Activated CD4-positive, alpha-beta T cell treated with anti-CD3 and anti-CD28 coated beads, Interleukin-10, Interleukin-2, amounts not matched to agents 100 ng/mL and 50 ng/mL, durations not matched to agents 16 hours and 8 hours (primary cell): ENCODE measurements around the gene TMEM178B.
A peak's percentile ranks its signal among the peaks of the same experiment; 100 is the strongest.
"Not testable (repeated sequence)": the region's sequence is repeated elsewhere in the genome, so short reads cannot be mapped to it uniquely, and the experiment has no call there.

Experiments used
- DNase-seq: peaks from one replicate; pipeline ENCODE4 v3.0.0-alpha.2; 2020

The TMEM178B gene

GRCh38 chr7:141074162-141074991 is 513 bp downstream of the TMEM178B start:
- DNase-seq: peak; percentile 35

- DNase-seq: no peak
Measured at GRCh38 chr7:141074997-141075396, 1.1 kb downstream of the TMEM178B start.

- DNase-seq: no peak
Measured at GRCh38 chr7:141076377-141076776, 2.5 kb downstream of the TMEM178B start.

GRCh38 chr7:141079219-141079618 is 5.4 kb downstream of the TMEM178B start:
- no peak for DNase-seq

- DNase-seq: not testable (repeated sequence)
Measured at GRCh38 chr7:141089490-141089889, 15.6 kb downstream of the TMEM178B start.

GRCh38 chr7:141094336-141095070 is 20.6 kb downstream of the TMEM178B start:
- no peak for DNase-seq

GRCh38 chr7:141097430-141097829 is 23.6 kb downstream of the TMEM178B start:
- DNase-seq: peak; percentile 4

GRCh38 chr7:141102436-141102835 is 28.6 kb downstream of the TMEM178B start:
- no peak for DNase-seq

GRCh38 chr7:141103847-141104429 is 30.1 kb downstream of the TMEM178B start:
- no peak for DNase-seq

GRCh38 chr7:141113131-141113530 is 39.3 kb downstream of the TMEM178B start:
- no peak for DNase-seq

- no peak for DNase-seq
Measured at GRCh38 chr7:141114029-141114664, 40.3 kb downstream of the TMEM178B start.

GRCh38 chr7:141115965-141116364 is 42.1 kb downstream of the TMEM178B start:
- DNase-seq: no peak

GRCh38 chr7:141116661-141117060 is 42.8 kb downstream of the TMEM178B start:
- not testable (repeated sequence) for DNase-seq

- no peak for DNase-seq
Measured at GRCh38 chr7:141118767-141119166, 44.9 kb downstream of the TMEM178B start.

GRCh38 chr7:141119187-141119586 is 45.3 kb downstream of the TMEM178B start:
- DNase-seq: no peak

- DNase-seq: no peak
Measured at GRCh38 chr7:141122736-141123135, 48.9 kb downstream of the TMEM178B start.

- DNase-seq: no peak
Measured at GRCh38 chr7:141123522-141123921, 49.7 kb downstream of the TMEM178B start.

GRCh38 chr7:141126107-141126506 is 52.2 kb downstream of the TMEM178B start:
- no peak for DNase-seq

GRCh38 chr7:141128506-141128905 is 54.6 kb downstream of the TMEM178B start:
- DNase-seq: no peak

- no peak for DNase-seq
Measured at GRCh38 chr7:141128931-141129330, 55.1 kb downstream of the TMEM178B start.

- DNase-seq: no peak
Measured at GRCh38 chr7:141132671-141133070, 58.8 kb downstream of the TMEM178B start.

- no peak for DNase-seq
Measured at GRCh38 chr7:141133646-141134045, 59.8 kb downstream of the TMEM178B start.

- no peak for DNase-seq
Measured at GRCh38 chr7:141142058-141142457, 68.2 kb downstream of the TMEM178B start.
